Activated CD4-positive, alpha-beta T cell treated with anti-CD3 and anti-CD28 coated beads, Interleukin-2, amount 50 U/mL, for 48 hours (primary cell): ENCODE measurements around the gene LTBP1.

Source experiments
- DNase-seq, 2 experiments: peaks; one replicate each; pipeline ENCODE4 v3.0.0-alpha.2; 2020

LTBP1 gene

DNA sequence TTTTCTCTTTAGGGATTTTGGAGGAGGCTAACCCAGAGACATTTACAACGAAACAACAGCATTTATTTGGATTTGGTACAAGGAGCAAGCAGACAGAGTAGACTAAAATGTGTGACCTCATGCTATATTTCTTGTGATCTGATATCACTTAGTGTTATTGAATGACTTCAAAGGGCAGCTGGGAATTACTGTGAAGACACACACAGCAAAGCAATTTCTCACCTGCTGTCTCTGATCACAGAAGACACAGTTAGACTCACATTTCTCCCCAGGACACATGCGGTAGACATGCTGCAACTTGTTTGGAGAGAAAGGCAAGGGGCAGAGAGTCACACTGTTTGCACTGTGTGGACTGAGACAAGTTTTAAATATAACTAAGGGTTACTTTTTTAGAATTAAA is 67.5 kb downstream of the LTBP1 start:
- DNase-seq, result no peak

GRCh38 chr2:33015421-33016142 is 68.8 kb downstream of the LTBP1 start:
- DNase-seq, result no peak

GRCh38 chr2:33018271-33018670 is 71.5 kb downstream of the LTBP1 start:
- no peak for DNase-seq

GRCh38 chr2:33019796-33020195 is 73.0 kb downstream of the LTBP1 start:
- DNase-seq, result no peak

GRCh38 chr2:33020883-33021282 is 74.1 kb downstream of the LTBP1 start:
- DNase-seq, result no peak

- DNase-seq, result no peak
Measured at GRCh38 chr2:33021542-33022227, 74.9 kb downstream of the LTBP1 start.

GRCh38 chr2:33022395-33022985 is 75.7 kb downstream of the LTBP1 start:
- no peak for DNase-seq

DNA sequence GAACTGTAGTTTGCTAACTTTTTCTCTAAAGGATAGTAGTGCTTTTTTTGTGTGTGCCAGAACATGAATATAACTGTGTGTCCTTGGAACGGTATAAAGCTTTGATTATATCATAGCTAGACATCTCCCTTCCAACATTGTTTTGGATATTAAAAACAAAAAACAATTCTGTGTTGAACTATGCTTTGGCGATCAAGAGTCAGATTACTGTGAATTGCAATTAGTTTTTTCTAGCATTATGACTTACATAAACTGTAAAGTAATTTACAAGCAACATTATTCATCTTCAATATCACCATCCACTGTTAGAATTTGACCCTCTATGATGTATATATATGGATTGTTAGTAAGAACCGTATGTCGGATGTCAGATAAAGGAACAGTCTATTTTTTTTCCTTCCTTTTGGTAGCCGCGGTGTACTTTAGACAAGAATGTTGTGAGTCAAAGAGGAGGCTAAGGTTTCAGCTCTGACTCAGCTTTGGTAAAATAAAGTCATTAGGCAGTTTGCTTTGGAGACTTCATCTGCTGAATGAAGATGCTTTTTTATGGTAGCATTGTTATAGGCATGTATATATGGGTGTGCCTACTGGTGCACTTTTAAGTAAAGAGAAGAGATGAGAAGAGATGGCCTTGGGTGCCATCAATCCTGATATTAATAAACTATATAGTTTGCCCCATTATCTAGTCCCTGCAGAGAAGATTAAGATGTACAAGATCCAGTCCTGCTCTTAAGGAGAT is 76.4 kb downstream of the LTBP1 start:
- no peak for DNase-seq

GRCh38 chr2:33023728-33024500 is 77.2 kb downstream of the LTBP1 start:
- DNase-seq, result no peak

GRCh38 chr2:33024758-33025157 is 78.0 kb downstream of the LTBP1 start:
- no peak for DNase-seq

- DNase-seq, result no peak
Measured at GRCh38 chr2:33029459-33029858, 82.7 kb downstream of the LTBP1 start.

- DNase-seq, result no peak
Measured at GRCh38 chr2:33029926-33030325, 83.2 kb downstream of the LTBP1 start.

- DNase-seq, result no peak
Measured at GRCh38 chr2:33030326-33030725, 83.6 kb downstream of the LTBP1 start.

DNA sequence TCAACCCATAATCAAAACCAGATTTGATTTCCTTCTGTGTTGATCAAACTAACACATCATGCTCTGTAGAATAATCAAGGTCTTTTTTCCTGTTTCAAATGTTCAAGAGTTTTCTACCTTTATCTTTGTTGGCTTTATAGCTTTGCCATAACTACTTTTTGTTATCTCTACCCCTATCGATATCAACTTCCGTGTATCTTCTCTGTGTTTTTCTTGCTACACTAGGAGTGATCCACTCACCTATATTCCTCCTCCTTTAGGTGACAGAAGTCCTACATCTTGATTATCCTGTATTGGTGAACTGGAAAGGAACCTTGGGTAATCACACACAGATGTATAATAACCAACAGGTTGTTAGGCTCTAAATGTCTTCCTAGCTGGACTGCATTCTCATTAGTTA is 85.5 kb downstream of the LTBP1 start:
- no peak for DNase-seq

DNA sequence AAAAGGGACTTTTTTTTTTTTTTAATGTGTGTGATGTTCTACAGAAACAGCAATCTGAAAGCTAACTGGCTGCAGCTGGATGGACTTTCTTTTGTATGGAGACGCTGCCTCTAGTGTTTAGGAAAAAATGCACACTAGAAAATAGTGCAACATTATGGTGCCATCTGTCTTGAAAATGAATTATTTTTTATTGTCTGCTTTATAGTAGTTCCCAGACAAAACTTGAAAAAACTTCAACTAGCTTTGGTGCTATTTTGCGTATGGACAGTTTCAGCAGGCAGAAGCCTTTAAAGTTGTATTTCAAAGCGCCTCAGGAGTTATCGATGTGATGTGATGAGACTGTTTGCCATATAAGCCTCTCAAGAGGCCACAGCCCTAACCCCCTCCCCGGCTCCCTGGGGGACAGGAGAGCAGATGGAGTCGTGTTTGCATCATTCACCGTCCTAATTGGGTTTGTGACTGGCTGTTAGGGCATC is 86.9 kb downstream of the LTBP1 start:
- no peak for DNase-seq

- DNase-seq, result no peak
Measured at GRCh38 chr2:33034784-33035183, 88.0 kb downstream of the LTBP1 start.

DNA sequence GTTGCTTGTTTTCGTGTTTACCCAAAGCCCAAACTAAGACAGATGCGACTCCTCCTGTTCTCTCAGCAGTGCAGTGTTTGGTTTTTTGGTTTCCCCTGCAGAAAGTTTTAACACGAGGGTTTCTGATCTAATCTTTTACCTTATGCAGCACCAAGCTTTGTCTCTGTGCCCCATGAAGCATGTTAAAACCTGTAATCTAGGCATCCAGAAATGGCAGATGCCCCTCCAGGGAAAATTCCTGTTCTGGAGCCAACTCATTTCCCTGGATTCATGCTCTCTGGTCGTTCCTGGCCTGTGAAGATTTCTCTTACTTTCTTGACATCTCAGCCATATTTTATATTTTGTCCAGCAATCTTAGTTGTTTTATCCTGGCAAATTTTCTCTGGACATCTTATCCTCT is 91.5 kb downstream of the LTBP1 start:
- no peak for DNase-seq

DNA sequence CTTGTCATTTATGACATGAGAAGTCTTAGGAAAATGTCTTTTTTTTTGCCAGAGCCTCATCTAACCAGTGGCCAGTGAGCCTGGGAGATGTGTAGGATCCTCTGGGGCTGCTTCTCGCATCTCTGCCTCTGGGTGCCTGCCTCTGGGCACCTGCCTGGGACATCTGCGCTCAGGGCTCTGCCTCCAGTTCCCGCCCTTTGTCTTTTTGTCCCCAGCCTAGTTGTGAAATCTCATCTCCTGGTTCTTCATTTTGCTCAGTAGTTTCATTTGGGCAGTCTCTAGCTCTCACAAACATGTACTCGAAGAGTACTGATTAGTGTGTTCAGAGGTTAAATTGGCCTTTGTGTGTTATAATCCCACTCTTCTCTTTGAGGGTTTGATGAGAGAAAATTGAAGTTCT is 92.0 kb downstream of the LTBP1 start:
- DNase-seq, result no peak

DNA sequence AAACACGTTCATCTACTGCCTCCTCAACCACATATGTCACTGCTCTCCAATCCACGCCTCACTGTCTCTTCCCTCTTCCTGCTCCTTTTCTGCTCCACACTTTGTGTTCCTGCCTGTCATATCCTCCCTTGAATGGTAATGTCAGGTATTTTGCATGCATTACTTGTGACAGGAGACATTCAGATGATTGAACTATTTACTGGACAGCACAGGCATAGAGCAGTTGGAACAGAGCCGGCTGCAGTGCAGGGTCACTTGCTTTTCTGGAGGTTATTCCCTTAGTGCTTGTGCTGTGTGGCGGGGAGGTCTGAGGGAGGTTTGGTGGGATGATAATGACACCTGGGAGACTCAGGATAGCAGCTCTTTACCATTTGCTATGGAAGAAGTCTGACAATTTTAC is 93.8 kb downstream of the LTBP1 start:
- DNase-seq, result no peak

DNA sequence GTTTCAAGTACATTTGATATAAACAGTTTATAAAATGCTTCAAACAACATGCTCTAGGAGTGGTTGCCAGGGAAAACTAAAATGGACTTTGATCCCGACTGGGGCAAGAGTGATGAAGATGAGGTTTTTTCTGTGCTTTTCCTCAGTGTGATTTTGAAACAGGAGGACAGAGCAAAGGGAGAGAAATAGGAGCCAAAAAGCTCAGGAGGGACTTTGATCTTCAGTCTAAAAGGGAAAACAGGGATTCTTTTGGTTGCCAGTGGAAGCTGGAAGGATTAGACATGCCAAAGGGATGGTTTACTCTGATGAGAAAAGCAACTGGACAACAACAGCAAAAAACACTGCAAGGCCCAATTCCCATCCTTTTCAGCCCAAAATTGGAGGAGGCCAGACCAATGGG is 95.5 kb downstream of the LTBP1 start:
- DNase-seq, result no peak

- DNase-seq, result no peak
Measured at GRCh38 chr2:33042819-33043218, 96.1 kb downstream of the LTBP1 start.

DNA sequence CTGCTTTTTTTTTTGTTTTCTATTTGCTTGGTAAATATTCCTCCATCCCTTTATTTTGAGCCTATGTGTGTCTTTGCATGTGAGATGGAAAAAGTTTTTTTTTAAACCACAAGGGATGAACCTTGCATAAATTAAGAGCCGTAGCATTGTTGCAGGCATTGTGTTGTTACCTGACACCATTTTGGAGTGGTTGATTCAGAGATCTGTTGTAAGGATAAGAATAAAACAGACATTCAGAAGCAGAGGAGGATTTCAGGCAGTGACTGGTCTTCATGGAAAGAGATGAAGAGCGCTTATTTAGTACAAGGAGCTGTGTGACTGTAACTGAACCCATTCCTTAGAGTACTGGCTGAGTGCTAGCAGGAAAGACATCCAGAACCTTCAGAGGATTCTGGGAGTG is 101.2 kb downstream of the LTBP1 start:
- no peak for DNase-seq
